ENCODE results near the gene PCGF5. TPM values are rescaled to one million over a fixed set of nuclear protein-coding genes. Genes with fewer than 3 reads are reported as not detected.
"Not testable (repeated sequence)": the region's sequence is repeated elsewhere in the genome, so short reads cannot be mapped to it uniquely, and the experiment has no call there.

Gene PCGF5
- total RNA-seq, 1 experiment from 2014 or later = 17.3 TPM

DNA sequence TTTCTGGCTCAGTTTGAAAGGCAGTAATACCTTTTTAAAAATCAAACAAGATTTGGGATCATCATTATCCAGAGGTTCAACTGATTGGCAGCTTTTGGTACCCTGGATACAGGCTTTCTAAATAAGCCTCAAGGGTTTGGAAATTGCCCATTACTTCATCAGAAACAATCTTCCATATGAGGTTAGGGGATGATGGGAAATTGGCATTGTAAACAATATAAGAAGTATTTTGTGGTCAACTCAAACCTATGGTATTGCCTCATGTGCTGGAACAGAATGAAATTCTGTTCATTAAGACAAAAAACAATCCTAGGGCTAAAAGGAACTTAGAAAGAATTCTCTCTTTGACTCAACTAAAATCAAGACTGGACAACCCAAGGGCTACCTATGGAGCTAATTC, 97.1 kb downstream of the PCGF5 start:
- ChIA-PET CTCF (no interaction called here), POLR2A (ENCODE audit: low non-redundant PET) (interaction anchor here (0.6 kb wide), 1 partner anchor 19 kb away, joined by 3 read pairs; no protein-coding TSS in a partner anchor)
- H3K27ac ChIP-seq (ENCODE audit: low read depth, low read length, poor library complexity, severe bottlenecking) = no peak overlapping the region
- intact Hi-C loops (cut with micrococcal nuclease; ENCODE audit: unreplicated experiment) = no loop called here
- no peak overlapping the region for H3K4me3 ChIP-seq (ENCODE audit: low read depth, low read length, poor library complexity, severe bottlenecking)
- no peak for DNase-seq (ENCODE audit: low spot score)
- no peaks in the 10 kb centered on the region for H3K27me3 ChIP-seq (replicated peaks; ENCODE audit: insufficient read depth, low read depth, low read length, poor library complexity)
- H3K36me3 ChIP-seq (ENCODE audit: insufficient read depth, low read length, poor library complexity, severe bottlenecking) = no peaks in the 10 kb centered on the region
- TF ChIP-seq EZH2 (IDR thresholded peaks at IDR 0.05; ENCODE audit: borderline replicate concordance, low read depth, low read length, poor library complexity, severe bottlenecking) = no peak
- TF ChIP-seq, protein P1, sequence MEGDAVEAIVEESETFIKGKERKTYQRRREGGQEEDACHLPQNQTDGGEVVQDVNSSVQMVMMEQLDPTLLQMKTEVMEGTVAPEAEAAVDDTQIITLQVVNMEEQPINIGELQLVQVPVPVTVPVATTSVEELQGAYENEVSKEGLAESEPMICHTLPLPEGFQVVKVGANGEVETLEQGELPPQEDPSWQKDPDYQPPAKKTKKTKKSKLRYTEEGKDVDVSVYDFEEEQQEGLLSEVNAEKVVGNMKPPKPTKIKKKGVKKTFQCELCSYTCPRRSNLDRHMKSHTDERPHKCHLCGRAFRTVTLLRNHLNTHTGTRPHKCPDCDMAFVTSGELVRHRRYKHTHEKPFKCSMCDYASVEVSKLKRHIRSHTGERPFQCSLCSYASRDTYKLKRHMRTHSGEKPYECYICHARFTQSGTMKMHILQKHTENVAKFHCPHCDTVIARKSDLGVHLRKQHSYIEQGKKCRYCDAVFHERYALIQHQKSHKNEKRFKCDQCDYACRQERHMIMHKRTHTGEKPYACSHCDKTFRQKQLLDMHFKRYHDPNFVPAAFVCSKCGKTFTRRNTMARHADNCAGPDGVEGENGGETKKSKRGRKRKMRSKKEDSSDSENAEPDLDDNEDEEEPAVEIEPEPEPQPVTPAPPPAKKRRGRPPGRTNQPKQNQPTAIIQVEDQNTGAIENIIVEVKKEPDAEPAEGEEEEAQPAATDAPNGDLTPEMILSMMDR (conservative IDR thresholded peaks at IDR 0.05; ENCODE audit: low read depth, low read length) = no peak
- H3K9me3 ChIP-seq (ENCODE audit: low read depth, low read length, poor library complexity, severe bottlenecking) = no peaks in the 10 kb centered on the region
- BruUV-seq (replicated peaks) = no TSS peak
- H3K4me1 ChIP-seq (ENCODE audit: insufficient read depth, low read length, poor library complexity, severe bottlenecking) = no peaks in the 10 kb centered on the region

DNA sequence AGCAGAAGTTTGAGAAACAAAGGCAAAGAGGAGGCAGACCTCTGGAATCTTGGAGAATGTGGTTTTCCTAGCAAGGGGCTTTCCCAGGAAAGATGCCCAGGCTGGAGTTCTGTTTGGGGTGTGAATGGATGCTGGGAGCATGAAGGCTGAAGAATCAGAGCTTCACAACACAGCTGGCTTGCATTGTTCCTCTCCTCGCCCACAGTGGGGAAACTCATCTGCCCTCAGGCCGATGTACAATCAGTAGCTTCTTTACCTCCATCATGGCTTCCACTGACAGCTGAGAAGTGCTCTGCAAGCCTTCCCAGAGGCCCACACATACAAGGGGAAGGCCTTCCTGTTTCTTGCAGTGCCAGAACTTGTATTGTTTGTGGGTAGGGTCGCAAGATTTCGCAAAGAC, 98.9 kb downstream of the PCGF5 start:
- H3K36me3 ChIP-seq (ENCODE audit: insufficient read depth, low read length, poor library complexity, severe bottlenecking) = no peaks in the 10 kb centered on the region
- TF ChIP-seq EZH2 (IDR thresholded peaks at IDR 0.05; ENCODE audit: borderline replicate concordance, low read depth, low read length, poor library complexity, severe bottlenecking) = no peak
- TF ChIP-seq, protein P1 (conservative IDR thresholded peaks at IDR 0.05; ENCODE audit: low read depth, low read length) = no peak
- H3K27ac ChIP-seq (ENCODE audit: low read depth, low read length, poor library complexity, severe bottlenecking) = no peak overlapping the region
- no peaks in the 10 kb centered on the region for H3K9me3 ChIP-seq (ENCODE audit: low read depth, low read length, poor library complexity, severe bottlenecking)
- H3K4me1 ChIP-seq (ENCODE audit: insufficient read depth, low read length, poor library complexity, severe bottlenecking) = no peaks in the 10 kb centered on the region
- intact Hi-C loops (cut with micrococcal nuclease; ENCODE audit: unreplicated experiment) = no loop called here
- CTCF ChIA-PET = no interaction called here
- no TSS peak for BruUV-seq (replicated peaks)
- no peaks in the 10 kb centered on the region for H3K27me3 ChIP-seq (replicated peaks; ENCODE audit: insufficient read depth, low read depth, low read length, poor library complexity)
- no peak for DNase-seq (ENCODE audit: low spot score)
- no peak overlapping the region for H3K4me3 ChIP-seq (ENCODE audit: low read depth, low read length, poor library complexity, severe bottlenecking)
- POLR2A ChIA-PET (ENCODE audit: low non-redundant PET) = no interaction called here

DNA sequence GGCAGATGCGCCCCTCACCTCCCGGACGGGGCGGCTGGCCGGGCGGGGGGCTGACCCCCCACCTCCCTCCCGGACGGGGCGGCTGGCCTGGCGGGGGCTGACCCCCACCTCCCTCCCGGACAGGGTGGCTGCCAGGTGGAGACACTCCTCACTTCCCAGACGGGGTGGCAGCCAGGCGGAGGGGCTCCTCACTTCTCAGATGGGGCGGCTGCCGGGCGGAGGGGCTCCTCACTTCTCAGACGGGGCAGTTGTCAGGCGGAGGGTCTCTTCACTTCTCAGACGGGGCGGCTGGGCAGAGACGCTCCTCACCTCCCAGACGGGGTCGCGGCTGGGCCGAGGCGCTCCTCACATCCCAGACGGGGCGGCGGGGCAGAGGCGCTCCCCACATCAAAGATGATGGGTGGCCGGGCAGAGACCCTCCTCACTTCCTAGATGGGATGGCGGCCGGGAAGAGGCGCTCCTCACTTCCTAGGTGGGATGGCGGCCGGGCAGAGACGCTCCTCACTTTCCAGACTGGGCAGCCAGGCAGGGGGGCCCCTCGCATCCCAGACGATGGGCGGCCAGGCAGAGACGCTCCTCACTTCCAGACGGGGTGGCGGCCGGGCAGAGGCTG, 102.9 kb downstream of the PCGF5 start:
- H3K27ac ChIP-seq (ENCODE audit: low read depth, low read length, poor library complexity, severe bottlenecking); H3K9me3 ChIP-seq (ENCODE audit: low read depth, low read length, poor library complexity, severe bottlenecking); DNase-seq (ENCODE audit: low spot score); CTCF ChIA-PET; H3K4me1 ChIP-seq (ENCODE audit: insufficient read depth, low read length, poor library complexity, severe bottlenecking); BruUV-seq (replicated peaks); intact Hi-C loops (cut with micrococcal nuclease; ENCODE audit: unreplicated experiment); H3K4me3 ChIP-seq (ENCODE audit: low read depth, low read length, poor library complexity, severe bottlenecking); POLR2A ChIA-PET (ENCODE audit: low non-redundant PET); H3K36me3 ChIP-seq (ENCODE audit: insufficient read depth, low read length, poor library complexity, severe bottlenecking); H3K27me3 ChIP-seq (replicated peaks; ENCODE audit: insufficient read depth, low read depth, low read length, poor library complexity): not testable (repeated sequence)

DNA sequence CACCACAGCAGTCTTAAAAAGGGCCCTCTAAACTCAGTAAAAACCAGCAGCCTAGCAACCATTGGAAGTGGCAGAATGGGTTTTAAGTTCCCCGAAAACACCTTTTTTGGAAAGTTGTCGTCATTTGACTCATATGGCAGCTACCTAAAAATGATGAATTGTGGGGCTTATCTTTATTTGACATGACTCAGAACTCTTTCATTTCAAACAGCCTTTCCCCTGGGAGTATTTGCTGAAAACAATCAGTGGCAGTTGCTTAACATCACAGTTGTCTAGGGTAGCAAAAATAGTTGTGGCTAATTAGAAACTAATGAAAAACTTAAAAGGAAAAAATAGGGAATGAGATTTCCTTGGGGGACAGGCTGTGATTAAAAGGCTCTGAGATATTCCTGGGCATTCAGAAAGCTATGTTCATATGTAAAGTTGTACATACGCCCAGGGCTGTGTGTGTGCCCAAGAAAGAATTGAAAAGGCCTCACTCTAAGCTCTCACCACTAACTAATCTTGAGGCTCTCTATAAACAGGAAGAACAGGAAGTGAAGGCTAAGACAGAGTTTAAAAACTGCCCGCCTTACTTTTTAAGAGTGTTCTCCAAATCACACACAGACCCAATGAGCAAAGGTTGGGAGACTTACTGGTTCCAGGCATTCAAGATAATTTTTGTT, 108.0 kb downstream of the PCGF5 start:
- no TSS peak for BruUV-seq (replicated peaks)
- DNase-seq (ENCODE audit: low spot score) = no peak
- Histone ChIP-seq H3K27ac (ENCODE audit: low read depth, low read length, poor library complexity, severe bottlenecking) (no peak overlapping the region), H3K4me1 (ENCODE audit: insufficient read depth, low read length, poor library complexity, severe bottlenecking) (no peaks in the 10 kb centered on the region), H3K9me3 (ENCODE audit: low read depth, low read length, poor library complexity, severe bottlenecking) (no peaks in the 10 kb centered on the region), H3K27me3 (replicated peaks; ENCODE audit: insufficient read depth, low read depth, low read length, poor library complexity) (no peaks in the 10 kb centered on the region), H3K36me3 (ENCODE audit: insufficient read depth, low read length, poor library complexity, severe bottlenecking) (no peaks in the 10 kb centered on the region), H3K4me3 (ENCODE audit: low read depth, low read length, poor library complexity, severe bottlenecking) (no peak overlapping the region)
- TF ChIP-seq, protein P1 (conservative IDR thresholded peaks at IDR 0.05; ENCODE audit: low read depth, low read length) = no peak
- no peak for TF ChIP-seq EZH2 (IDR thresholded peaks at IDR 0.05; ENCODE audit: borderline replicate concordance, low read depth, low read length, poor library complexity, severe bottlenecking)
- ChIA-PET POLR2A (ENCODE audit: low non-redundant PET) (interaction anchor here (0.5 kb wide), 1 partner anchor 781 kb away, joined by 11 read pairs; no protein-coding TSS in a partner anchor), CTCF (no interaction called here)
- intact Hi-C loops (cut with micrococcal nuclease; ENCODE audit: unreplicated experiment) = no loop called here

Data from A673 (cell line).